ENCODE results near the gene NPAS3.

GRCh38 chr14:33774161-33774560 is 835.5 kb downstream of the NPAS3 start:
- TF ChIP-seq CTCF (conservative IDR thresholded peaks at IDR 0.05; ENCODE audit: low read length): no peak
- TF ChIP-seq EZH2phosphoT487 (IDR thresholded peaks at IDR 0.05; ENCODE audit: borderline replicate concordance): no peak

Measured in Loucy (cell line).